ENCODE measurements around the gene SPTB.

DNA sequence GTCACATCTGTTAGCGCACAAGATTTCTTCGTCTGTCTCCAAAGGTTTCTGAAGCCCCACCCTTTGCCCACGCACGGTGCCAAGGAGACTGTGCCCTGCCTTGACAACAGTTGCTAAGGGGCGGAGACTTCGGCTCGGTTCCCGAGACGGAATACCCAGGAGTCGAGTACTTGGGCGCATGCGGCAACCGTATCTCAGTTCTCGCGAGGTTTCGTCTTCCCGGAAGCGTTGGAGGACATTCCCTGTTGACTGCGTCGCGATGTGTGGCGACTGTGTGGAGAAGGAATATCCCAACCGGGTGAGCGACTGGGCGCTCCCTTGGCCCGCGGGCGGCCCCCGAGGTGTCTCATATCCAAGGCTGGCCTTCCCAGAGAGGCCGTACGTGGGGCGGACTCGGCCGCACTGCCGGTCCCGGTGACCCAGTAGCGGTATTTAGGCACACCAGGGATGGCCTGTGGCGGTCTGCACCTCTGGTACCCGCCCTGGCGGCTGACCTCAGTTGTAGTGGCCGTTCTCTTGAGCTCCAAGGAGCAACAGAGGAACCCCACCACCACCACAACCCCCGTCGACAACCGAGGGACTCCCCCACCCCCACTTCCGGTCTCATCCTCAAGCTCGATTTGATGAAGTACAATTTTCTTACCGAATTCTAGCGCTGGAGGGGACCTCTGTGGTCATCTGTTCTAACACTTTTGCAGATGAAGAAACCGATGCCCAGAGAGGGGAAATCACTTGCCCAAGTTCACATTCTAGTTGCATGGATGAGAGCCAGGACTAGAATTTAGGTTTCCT lies 34.7 kb upstream of the SPTB start, which contains the start of gene CHURC1:
- TF ChIP-seq, protein P1, sequence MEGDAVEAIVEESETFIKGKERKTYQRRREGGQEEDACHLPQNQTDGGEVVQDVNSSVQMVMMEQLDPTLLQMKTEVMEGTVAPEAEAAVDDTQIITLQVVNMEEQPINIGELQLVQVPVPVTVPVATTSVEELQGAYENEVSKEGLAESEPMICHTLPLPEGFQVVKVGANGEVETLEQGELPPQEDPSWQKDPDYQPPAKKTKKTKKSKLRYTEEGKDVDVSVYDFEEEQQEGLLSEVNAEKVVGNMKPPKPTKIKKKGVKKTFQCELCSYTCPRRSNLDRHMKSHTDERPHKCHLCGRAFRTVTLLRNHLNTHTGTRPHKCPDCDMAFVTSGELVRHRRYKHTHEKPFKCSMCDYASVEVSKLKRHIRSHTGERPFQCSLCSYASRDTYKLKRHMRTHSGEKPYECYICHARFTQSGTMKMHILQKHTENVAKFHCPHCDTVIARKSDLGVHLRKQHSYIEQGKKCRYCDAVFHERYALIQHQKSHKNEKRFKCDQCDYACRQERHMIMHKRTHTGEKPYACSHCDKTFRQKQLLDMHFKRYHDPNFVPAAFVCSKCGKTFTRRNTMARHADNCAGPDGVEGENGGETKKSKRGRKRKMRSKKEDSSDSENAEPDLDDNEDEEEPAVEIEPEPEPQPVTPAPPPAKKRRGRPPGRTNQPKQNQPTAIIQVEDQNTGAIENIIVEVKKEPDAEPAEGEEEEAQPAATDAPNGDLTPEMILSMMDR (conservative IDR thresholded peaks at IDR 0.05; ENCODE audit: low read depth, low read length) = no peak
- TF ChIP-seq EZH2 (IDR thresholded peaks at IDR 0.05; ENCODE audit: low read length, unreplicated experiment) = no peak

Measured in PC-3 (cell line).